SK-N-SH (cell line): ENCODE results near the gene IGHMBP2. TPM values are rescaled to one million over a fixed set of nuclear protein-coding genes. Genes with fewer than 3 reads are reported as not detected.

Source experiments
- CTCF ChIA-PET: fragments of 300-600, 350-600 bp; formaldehyde crosslinking; extraction: SDS; loops from one replicate; lab custom pipeline; 2021; lab: Yijun Ruan, JAX
- POLR2A ChIA-PET: fragments of 350-600 bp; sonication (Branson Sonifier 250); formaldehyde crosslinking; extraction: SDS; loops from one replicate; lab custom pipeline; 2020; ENCODE audit warnings: antibody characterized with exemption, inconsistent platforms; lab: Yijun Ruan, JAX
- DNase-seq: peaks from one replicate; pipeline ENCODE4 v3.0.0; 2012
- H2AFZ ChIP-seq: fragments of 200-600 bp; sonication (generic); 2 replicates; pipeline ENCODE4 v1.8.1; 2016; ENCODE audit warnings: antibody characterized with exemption, mild to moderate bottlenecking, low read depth
- H3F3A ChIP-seq: fragments of 200-600 bp; sonication (generic); replicated peaks from 2 replicates; pipeline ENCODE3; 2016; ENCODE audit warnings: antibody characterized with exemption, mild to moderate bottlenecking; ENCODE audit not compliant: insufficient read depth
- H3K27ac ChIP-seq, 2 experiments: fragments of 200-500 bp in 1 of 2; fragments of 200-600 bp in 1 of 2; sonication (Bioruptor generic) in 1 of 2; sonication (generic), shearing (Covaris generic) in 1 of 2; 2 replicates each; pipeline versions ENCODE4 v1.5.1 to v1.6.1; 2014 to 2016; ENCODE audit warnings: low read depth in 2 of 2, inconsistent platforms in 1 of 2, low read length in 1 of 2, mild to moderate bottlenecking in 1 of 2, mixed read lengths in 1 of 2
- H3K27me3 ChIP-seq: fragments of 200-600 bp; sonication (generic), shearing (Covaris generic); 2 replicates; pipeline ENCODE4 v1.6.1; 2016; ENCODE audit warnings: mixed run types; ENCODE audit not compliant: insufficient read depth
- H3K36me3 ChIP-seq, 2 experiments: fragments of 200-500 bp in 1 of 2; fragments of 200-600 bp in 1 of 2; sonication (Bioruptor generic) in 1 of 2; sonication (generic) in 1 of 2; replicated peaks in 1 of 2; 2 replicates each; pipeline versions ENCODE3 to v1.5.1; 2014 to 2016; ENCODE audit warnings: low read length in 1 of 2, mild to moderate bottlenecking in 1 of 2; ENCODE audit not compliant: insufficient read depth in 2 of 2, control insufficient read depth in 1 of 2
- H3K4me1 ChIP-seq, 2 experiments: fragments of 200-500 bp in 1 of 2; fragments of 200-600 bp in 1 of 2; sonication (Bioruptor generic) in 1 of 2; sonication (generic), shearing (Covaris generic) in 1 of 2; 2 replicates each; pipeline versions ENCODE4 v1.5.1 to v1.6.1; 2014 to 2016; ENCODE audit warnings: low read depth in 1 of 2, low read length in 1 of 2, mixed run types in 1 of 2; ENCODE audit not compliant: insufficient read depth in 2 of 2, control insufficient read depth in 1 of 2
- H3K4me2 ChIP-seq: fragments of 200-600 bp; sonication (generic), shearing (Covaris generic); 2 replicates; pipeline ENCODE4 v1.6.1; 2017; ENCODE audit warnings: mixed run types
- H3K4me3 ChIP-seq, 2 experiments: fragments of 200-500 bp in 1 of 2; fragments of 200-600 bp in 1 of 2; sonication (Bioruptor generic) in 1 of 2; sonication (generic), shearing (Covaris generic) in 1 of 2; 2 replicates each; pipeline versions ENCODE4 v1.5.1 to v1.8.1; 2014 to 2016; ENCODE audit warnings: low read depth in 2 of 2, inconsistent platforms in 1 of 2, low read length in 1 of 2, mild to moderate bottlenecking in 1 of 2, mixed read lengths in 1 of 2, moderate library complexity in 1 of 2
- H3K79me2 ChIP-seq: fragments of 200-600 bp; sonication (generic); 2 replicates; pipeline ENCODE4 v1.8.1; 2017; ENCODE audit warnings: mild to moderate bottlenecking; ENCODE audit not compliant: insufficient read depth
- H3K9ac ChIP-seq: fragments of 200-600 bp; sonication (generic); 2 replicates; pipeline ENCODE4 v1.6.1; 2017; ENCODE audit warnings: mixed run types
- H3K9me2 ChIP-seq: fragments of 200-600 bp; sonication (generic); 2 replicates; pipeline ENCODE4 v1.6.1; 2017; ENCODE audit warnings: mixed run types
- H3K9me3 ChIP-seq: fragments of 200-600 bp; sonication (generic); 2 replicates; pipeline ENCODE4 v1.6.1; 2017; ENCODE audit warnings: mixed run types, mild to moderate bottlenecking, moderate library complexity
- H4K20me1 ChIP-seq: fragments of 200-600 bp; sonication (generic); 2 replicates; pipeline ENCODE4 v1.6.1; 2017; ENCODE audit warnings: mild to moderate bottlenecking, mixed run types; ENCODE audit not compliant: insufficient read depth
- FOXM1 ChIP-seq: IDR thresholded peaks from 2 replicates; pipeline ENCODE4 v1.4.0; 2012; ENCODE audit warnings: low read depth, mild to moderate bottlenecking
- GABPA ChIP-seq: IDR thresholded peaks from 2 replicates; pipeline ENCODE4 v1.4.0; 2012; ENCODE audit warnings: low read depth, mild to moderate bottlenecking
- MEF2A ChIP-seq: IDR thresholded peaks from 2 replicates; pipeline ENCODE4 v1.4.0; 2012; ENCODE audit warnings: low read depth, borderline replicate concordance
- MXI1 ChIP-seq: IDR thresholded peaks from 2 replicates; pipeline ENCODE4 v1.6.1; 2012; ENCODE audit warnings: mild to moderate bottlenecking, low read depth, low read length, improper control_type of control experiment
- NFIC ChIP-seq: IDR thresholded peaks from 2 replicates; pipeline ENCODE4 v1.4.0; 2012; ENCODE audit warnings: borderline replicate concordance
- POLR2AphosphoS5 ChIP-seq: IDR thresholded peaks from 2 replicates; pipeline ENCODE4 v1.6.1; 2012; ENCODE audit warnings: low read depth, low read length
- RCOR1 ChIP-seq: fragments of 150-350 bp; IDR thresholded peaks from 2 replicates; pipeline ENCODE4 v1.6.1; 2017; ENCODE audit warnings: antibody characterized with exemption, low read length
- RXRA ChIP-seq: IDR thresholded peaks from 2 replicates; pipeline ENCODE4 v1.4.0; 2012; ENCODE audit warnings: low read depth, mild to moderate bottlenecking, borderline replicate concordance
- SIN3A ChIP-seq: IDR thresholded peaks from 2 replicates; pipeline ENCODE4 v1.6.1; 2012; ENCODE audit warnings: low read depth, mild to moderate bottlenecking, low read length, moderate library complexity, borderline replicate concordance
- SMC3 ChIP-seq: IDR thresholded peaks from 2 replicates; pipeline ENCODE4 v1.6.1; 2012; ENCODE audit warnings: low read depth, low read length, improper control_type of control experiment
- TAF1 ChIP-seq: IDR thresholded peaks from 2 replicates; pipeline ENCODE4 v1.6.1; 2012; ENCODE audit warnings: low read depth, mild to moderate bottlenecking, low read length, moderate library complexity, borderline replicate concordance
- YY1 ChIP-seq: IDR thresholded peaks from 2 replicates; pipeline ENCODE4 v1.4.0; 2012; ENCODE audit warnings: low read depth, mild to moderate bottlenecking
- WGBS: methylation state at CpG from one replicate; pipeline ENCODE4 v1.1.6; 2017; ENCODE audit warnings: low lambda C conversion rate; 5-methylcytosine and 5-hydroxymethylcytosine counted together
- polyA plus RNA-seq, 3 experiments: library from polyadenylated mRNA; depleted of rRNA; stranded (reverse); fragments of >200 nt; gene quantifications; 2 replicates each; pipeline ENCODE4 v1.2.3, GENCODE V29; 2012
- TF ChIP-seq, protein P1 (sequence below): IDR thresholded peaks from 2 replicates; pipeline ENCODE4 v1.6.1; 2012; ENCODE audit warnings: mild to moderate bottlenecking, low read depth, low read length, moderate library complexity

The IGHMBP2 gene
- polyA plus RNA-seq, 1 of the 3 experiments (the other 2 are of a cell fraction), result 9.0 TPM

DNA sequence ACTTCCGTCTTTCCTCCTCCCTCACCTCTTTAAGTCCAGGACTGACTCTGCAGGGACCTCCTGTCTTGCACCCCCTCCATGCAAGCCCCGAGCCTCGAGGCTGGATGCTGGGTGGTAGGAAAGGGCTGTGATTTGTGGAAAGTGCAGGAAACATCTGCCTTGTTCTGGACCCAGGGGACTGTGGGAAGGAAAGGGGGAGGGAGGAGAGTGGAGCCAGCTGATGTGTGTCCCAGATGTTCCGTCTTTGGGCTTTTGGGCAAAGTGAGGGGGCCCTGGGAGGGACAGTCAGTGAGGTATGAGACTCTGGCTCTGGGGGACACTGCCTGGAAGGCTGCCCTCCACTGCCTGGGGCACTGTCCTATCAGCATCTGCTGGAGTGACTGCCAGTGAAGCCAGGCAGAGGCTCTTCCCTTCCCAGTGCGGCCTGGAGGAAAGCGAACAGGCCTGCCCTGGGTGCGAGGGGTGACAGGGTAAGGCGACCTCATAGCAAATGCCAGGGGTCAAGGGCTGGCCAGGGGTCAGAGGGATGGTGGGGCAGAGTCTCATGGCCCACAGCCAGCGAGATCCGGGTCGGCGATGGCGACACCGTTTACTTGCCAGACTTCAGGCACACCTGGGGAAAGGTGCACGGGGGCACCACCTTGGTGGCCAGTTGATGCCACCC lies 75.4 kb downstream of the IGHMBP2 start (continued):
- TF ChIP-seq GABPA (no peak), MEF2A (no peak)

DNA sequence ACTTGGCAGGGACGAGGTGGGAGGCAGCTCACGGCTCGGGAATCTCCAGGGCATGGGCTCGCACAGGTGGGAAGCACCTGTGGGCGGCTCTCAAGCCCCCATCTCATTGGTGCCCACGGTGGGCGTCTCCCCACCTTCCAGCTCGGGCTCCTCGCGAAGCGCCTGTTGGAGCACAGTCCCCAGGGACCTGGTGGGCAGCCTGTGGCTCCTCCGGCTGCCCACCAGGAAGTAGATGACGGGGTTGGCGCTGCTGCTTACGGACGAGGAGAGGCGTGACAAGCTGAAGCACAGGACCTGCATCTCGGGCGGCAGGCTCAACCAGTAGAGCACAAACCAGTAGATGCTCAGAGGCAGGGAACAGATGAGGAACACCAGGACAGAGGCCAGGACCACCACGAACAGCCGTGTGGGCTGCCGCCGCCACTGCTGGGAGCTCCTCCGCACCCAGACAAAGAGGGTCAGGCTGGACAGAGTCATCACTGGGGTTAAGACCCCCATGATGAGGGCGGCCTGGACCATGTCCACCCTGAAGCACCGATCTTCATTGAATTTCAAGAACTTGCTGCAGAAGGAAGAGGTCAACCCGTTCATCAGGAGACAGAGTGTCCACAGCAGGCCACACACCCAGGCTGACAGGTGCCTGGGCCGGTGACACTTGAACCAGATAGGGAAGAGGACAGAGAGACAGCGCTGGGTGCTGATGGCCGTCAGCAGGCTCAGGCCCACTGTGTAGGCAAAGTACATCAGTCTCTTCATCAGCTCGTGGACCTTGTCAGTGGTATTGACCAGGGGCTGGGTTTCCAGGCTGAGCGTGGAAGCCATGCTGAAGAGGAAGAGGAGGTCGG lies 76.5 kb downstream of the IGHMBP2 start:
- Histone ChIP-seq H3K4me1 (peaks cover 0 to 13% of the 10 kb centered on the region in 2 experiments; a peak in 2 of 4 replicates), H3K4me2 (no peak overlapping the region), H3K79me2 (no peaks in the 10 kb centered on the region), H4K20me1 (no peaks in the 10 kb centered on the region), H3K9ac (no peak overlapping the region), H3K4me3 (no peak overlapping the region), H2AFZ (no peak overlapping the region), H3K27ac (no peak overlapping the region), H3K9me2 (no peaks in the 10 kb centered on the region), H3K9me3 (no peaks in the 10 kb centered on the region), H3K36me3 (no peaks in the 10 kb centered on the region), H3K27me3 (no peaks in the 10 kb centered on the region), H3F3A (no peaks in the 10 kb centered on the region)
- CTCF ChIA-PET, result no interaction called here
- TF ChIP-seq FOXM1, result no peak
- TF ChIP-seq RCOR1, result no peak
- no peak for TF ChIP-seq TAF1
- POLR2A ChIA-PET, result no interaction called here
- no peak for DNase-seq
- WGBS, result 87% methylated on average over 17 of the region's 33 CpGs

DNA sequence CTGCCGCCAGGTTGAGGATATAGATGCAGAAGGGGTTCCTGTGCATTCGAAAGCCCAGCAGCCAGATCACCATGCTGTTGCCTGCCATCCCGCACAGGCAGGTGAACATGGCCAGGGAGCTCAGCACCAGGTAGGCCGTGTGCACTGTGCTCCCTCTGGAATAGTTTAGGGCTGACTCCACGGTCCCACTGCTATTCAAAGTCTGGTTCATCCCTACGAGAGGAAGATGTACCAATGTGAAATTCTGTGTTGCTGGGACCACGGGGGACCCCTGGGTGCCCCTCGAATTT lies 77.0 kb downstream of the IGHMBP2 start, which contains the start of gene MRGPRD:
TSS of gene MRGPRD (minus strand) at position 211 of the 290 bp plus-strand sequence. CDS start at position 211, 0 bp downstream.
- POLR2A ChIA-PET, result no interaction called here
- WGBS, result 58% methylated on average over 7 of the region's 8 CpGs

More for the DNA sequence above, 77.0 kb downstream of the IGHMBP2 start, which contains the start of gene MRGPRD:
- H4K20me1 ChIP-seq, result no peaks in the 10 kb centered on the region
- H3K4me3 ChIP-seq, result no peak within 1 kb of the TSS
- no peak within 1 kb of the TSS for H2AFZ ChIP-seq
- H3K36me3 ChIP-seq, result no peaks in the 10 kb centered on the region
- DNase-seq, result no peak
- H3K79me2 ChIP-seq, result no peaks in the 10 kb centered on the region
- no peaks in the 10 kb centered on the region for H3F3A ChIP-seq
- H3K4me1 ChIP-seq, result peaks cover 0 to 13% of the 10 kb centered on the region in 2 experiments; a peak in 2 of 4 replicates
- no peak within 1 kb of the TSS for H3K27ac ChIP-seq
- H3K4me2 ChIP-seq, result no peak within 1 kb of the TSS
- no peaks in the 10 kb centered on the region for H3K27me3 ChIP-seq
- H3K9ac ChIP-seq, result no peak within 1 kb of the TSS
- no peaks in the 10 kb centered on the region for H3K9me3 ChIP-seq
- H3K9me2 ChIP-seq, result no peaks in the 10 kb centered on the region
- TF ChIP-seq SMC3 (no peak), RXRA (no peak), POLR2AphosphoS5 (no peak), NFIC (no peak), MXI1 (no peak), YY1 (no peak), SIN3A (no peak), TAF1 (no peak)
- TF ChIP-seq, protein P1, sequence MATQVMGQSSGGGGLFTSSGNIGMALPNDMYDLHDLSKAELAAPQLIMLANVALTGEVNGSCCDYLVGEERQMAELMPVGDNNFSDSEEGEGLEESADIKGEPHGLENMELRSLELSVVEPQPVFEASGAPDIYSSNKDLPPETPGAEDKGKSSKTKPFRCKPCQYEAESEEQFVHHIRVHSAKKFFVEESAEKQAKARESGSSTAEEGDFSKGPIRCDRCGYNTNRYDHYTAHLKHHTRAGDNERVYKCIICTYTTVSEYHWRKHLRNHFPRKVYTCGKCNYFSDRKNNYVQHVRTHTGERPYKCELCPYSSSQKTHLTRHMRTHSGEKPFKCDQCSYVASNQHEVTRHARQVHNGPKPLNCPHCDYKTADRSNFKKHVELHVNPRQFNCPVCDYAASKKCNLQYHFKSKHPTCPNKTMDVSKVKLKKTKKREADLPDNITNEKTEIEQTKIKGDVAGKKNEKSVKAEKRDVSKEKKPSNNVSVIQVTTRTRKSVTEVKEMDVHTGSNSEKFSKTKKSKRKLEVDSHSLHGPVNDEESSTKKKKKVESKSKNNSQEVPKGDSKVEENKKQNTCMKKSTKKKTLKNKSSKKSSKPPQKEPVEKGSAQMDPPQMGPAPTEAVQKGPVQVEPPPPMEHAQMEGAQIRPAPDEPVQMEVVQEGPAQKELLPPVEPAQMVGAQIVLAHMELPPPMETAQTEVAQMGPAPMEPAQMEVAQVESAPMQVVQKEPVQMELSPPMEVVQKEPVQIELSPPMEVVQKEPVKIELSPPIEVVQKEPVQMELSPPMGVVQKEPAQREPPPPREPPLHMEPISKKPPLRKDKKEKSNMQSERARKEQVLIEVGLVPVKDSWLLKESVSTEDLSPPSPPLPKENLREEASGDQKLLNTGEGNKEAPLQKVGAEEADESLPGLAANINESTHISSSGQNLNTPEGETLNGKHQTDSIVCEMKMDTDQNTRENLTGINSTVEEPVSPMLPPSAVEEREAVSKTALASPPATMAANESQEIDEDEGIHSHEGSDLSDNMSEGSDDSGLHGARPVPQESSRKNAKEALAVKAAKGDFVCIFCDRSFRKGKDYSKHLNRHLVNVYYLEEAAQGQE, result no peak
- CTCF ChIA-PET, result no interaction called here
